Bone marrow (tissue), 2 donors: Measurements from ENCODE around the gene SLC37A4.
"Not testable (repeated sequence)": the region's sequence is repeated elsewhere in the genome, so short reads cannot be mapped to it uniquely, and the experiment has no call there.

Experiments
- DNase-seq, 2 donors: peaks; one replicate each; lab custom pipeline; 2025; lab: John Stamatoyannopoulos, UW

SLC37A4 gene

DNA sequence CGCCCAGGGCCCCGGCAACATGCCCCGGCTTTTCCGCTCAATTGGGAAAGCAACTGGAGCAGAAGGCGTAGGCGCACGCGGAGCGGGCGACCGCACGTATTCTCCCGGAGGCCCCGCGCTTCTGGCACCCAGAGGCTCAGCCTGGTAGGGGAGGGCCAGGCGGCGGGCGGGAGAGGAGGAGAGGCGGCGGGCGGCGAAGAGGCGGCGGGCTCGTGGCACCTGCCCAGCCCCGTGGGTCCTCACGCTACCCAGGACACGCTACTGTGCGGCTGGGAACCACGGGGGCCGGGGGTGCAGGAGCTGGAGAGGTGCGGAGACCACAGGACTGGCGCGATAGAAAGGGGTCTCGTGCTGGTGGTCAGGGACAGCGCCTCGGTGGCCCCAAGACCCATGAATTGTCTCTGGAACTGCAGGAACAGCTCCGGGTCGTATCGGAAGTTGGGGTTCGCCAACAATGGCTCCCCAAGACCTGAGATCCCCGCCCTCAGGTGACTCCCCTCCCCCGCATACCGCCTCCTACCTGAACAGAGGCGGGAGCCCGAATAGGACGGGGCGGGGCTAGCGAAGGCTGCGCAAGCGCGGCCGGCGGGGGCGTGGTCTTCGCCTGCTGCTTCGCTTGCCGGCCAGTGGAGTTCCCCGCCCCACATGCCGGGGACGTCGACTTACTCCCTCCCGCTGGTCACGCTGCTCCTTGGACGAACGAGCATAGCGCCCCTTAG, at the start of gene SLC37A4:
SLC37A4 (minus strand) TSS at position 549 of the 719 bp plus-strand sequence.
- DNase-seq = peak; percentile 80 to 95

DNA sequence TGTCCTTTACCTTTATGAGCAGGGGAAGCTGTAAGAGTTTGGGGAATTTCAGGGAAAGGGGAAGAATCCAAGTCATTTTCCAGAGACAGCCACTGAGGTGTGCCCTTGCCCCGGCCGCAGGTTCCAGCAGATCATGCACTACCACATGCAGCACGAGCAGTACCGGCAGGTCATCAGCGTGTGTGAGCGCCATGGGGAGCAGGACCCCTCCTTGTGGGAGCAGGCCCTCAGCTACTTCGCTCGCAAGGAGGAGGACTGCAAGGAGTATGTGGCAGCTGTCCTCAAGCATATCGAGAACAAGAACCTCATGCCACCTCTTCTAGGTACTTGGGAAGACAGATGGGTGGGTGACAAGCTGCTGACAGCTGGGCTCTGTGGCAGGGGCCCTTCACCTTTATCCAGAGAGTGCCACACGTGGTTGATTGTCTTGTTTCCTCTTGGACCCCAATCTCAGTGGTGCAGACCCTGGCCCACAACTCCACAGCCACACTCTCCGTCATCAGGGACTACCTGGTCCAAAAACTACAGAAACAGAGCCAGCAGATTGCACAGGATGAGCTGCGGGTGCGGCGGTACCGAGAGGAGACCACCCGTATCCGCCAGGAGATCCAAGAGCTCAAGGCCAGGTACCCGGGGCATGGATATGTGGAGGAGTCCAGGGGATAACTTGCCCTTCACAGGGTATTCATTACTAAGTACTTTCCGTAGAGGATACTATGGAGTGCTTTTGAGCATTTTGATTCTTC, 48.2 kb upstream of the SLC37A4 start:
- no peak for DNase-seq

DNA sequence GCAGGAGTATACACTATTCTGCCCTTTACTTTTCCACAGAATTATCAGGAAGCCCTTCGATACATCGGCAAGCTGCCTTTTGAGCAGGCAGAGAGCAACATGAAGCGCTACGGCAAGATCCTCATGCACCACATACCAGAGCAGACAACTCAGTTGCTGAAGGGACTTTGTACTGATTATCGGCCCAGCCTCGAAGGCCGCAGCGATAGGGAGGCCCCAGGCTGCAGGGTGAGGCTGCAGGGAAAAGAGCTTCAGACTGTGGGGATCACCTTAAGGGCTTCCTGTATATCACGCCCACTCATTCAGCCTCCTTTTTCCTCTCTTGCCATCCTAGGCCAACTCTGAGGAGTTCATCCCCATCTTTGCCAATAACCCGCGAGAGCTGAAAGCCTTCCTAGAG, 47.2 kb upstream of the SLC37A4 start:
- DNase-seq = no peak

DNA sequence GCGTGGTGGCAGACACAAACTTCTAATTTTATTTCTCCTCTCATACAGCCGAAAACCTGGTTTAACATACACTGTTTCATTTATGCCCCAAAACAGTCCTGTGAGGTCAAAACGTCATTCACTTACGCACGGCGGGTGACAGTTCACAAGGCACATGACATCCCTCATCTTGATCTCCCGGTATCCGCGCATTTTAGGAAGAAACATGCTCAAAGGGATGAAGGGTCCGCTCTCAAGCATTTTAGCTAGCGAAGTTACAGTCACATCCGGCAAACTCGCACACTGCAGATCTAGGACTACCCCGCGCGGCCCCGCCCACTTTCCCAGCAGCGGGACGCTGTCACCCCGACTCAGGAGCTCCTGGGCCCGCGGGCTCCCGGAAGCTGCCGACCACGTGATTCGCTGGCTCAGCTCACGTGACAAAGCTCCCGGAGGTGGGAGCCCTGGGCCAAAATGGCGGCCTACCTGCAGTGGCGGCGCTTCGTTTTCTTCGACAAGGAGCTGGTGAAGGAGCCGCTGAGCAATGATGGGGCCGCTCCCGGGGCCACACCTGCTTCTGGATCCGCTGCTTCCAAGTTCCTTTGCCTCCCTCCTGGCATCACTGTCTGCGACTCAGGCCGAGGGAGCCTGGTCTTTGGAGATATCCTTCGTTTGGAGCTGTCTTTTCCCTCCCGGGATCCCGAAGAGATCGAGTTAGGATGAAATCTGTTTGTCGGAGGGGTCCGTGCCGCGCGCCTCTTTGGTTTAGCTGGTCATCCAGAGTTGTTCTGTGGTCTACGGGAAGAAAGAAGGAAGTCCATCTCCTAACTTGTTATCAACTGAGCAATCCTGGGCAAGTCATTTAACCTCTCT, 36.9 kb upstream of the SLC37A4 start, which contains the start of gene VPS11:
VPS11 (plus strand) TSS at position 448 of the 852 bp plus-strand sequence; CDS start at position 454, 6 bp downstream.
- DNase-seq = peak; percentile 87 to 98

DNA sequence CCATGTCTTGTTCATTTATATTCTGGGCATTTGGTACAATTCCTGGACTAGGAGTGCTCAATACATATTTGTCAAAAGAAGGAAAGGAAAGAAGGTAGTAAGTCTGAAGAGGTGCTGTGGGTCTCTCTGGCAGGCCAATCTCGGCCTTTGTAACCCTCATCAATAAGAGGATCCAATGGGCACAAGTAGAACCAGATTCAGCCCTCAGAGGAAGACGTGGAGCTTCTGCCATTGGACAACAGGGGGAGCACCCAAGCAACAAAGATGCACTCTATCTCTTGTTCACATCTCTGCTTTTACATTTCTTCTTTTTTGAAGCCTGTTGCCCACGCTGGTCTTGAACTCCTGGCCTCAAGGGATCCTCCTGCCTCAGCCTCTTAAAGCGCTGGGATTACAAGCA, 34.7 kb upstream of the SLC37A4 start:
- DNase-seq = peak in 1 of 2 donors; percentile 22

DNA sequence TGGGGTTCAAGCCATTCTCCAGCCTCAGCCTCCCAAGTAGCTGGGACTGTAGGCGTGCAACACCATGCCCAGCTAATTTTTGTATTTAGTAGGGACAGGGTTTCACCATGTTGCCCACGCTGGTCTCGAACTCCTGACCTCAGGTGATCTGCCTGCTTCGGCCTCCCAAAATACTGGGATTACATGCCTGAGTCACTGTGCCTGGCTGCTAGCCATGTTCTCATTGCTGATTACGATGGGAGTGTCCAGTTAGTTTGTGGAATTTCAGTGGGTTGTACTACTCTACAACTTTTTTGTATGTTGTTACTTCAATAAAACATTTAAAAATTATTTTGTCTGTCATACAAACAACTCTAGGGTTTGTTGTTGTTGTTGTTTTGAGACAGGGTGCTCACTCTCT, 32.1 kb upstream of the SLC37A4 start:
- no peak for DNase-seq

DNA sequence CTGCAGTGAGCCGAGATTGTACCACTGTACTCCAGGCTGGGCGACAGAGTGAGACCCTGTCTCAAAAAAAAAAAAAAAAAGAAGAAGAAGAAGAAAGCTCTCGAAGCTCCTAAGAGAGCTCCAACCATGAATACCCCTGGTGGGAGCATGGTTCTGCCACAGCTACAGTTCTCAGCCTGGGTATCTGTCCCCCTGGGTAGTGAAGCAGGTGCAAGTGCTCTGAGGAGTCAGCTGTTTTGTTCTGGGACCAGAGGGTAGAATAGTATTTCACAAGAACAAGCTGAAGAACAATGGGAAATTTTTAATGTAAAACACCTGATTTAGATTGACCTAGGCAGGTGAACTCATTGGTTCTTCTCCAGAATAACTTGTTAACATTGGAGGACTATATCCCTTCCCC, 30.6 kb upstream of the SLC37A4 start:
- no peak for DNase-seq

DNA sequence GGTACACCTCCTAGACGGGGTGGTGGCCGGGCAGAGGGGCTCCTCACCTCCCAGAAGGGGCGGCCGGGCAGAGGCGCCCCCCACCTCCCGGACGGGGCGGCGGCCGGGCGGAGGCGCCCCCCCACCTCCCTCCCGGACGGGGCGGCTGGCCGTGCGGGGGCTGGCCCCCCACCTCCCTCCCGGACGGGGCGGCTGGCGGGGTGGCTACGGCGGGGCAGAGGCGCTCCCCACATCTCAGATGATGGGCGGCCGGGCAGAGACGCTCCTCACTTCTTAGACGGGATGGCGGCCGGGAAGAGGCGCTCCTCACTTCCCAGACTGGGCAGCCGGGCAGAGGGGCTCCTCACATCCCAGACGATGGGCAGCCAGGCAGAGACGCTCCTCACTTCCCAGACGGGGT, 28.5 kb upstream of the SLC37A4 start:
- not testable (repeated sequence) for DNase-seq

DNA sequence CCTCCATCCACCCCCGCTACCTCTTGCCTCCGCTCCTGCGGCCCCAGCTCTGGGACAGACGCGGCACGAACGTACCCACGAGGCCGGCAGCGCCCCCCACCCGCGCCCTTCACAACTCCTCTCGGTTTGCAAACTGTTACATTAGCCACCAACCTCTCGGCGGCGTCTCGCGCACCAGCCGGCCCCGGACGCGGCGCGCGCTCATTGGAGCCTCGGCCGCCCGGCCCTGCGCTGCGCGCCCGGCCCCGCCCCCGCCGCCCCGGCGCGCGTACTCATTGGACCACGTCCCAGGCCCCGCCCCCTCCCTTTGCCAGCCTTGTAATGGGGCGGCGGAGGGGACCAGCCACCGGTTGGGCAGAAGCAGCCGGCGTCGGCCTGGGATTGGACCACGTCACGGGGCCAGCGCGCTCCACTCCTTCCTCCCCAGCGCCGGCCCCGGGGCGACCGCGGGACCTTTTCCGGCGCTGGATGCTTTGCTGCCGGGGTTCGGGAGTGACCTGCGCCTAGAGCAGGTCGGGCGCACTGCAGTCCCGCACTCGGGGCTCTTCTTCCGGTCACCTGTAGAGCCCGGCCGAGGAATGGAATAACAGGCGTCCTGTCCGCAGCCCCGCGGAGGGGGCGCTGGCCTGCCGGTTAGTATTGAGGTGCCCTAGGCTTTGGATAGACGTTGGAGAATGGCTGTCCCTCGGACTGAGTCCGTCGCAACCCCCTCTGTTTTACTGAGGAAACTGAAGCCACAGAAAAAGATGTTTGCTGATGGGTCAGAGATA, 26.5 kb upstream of the SLC37A4 start, which contains the start of gene HYOU1:
HYOU1 (minus strand) TSS at position 206 of the 770 bp plus-strand sequence. CDS start 1,045 bp downstream, outside the sequence.
- DNase-seq = peak; percentile 87 to 90

DNA sequence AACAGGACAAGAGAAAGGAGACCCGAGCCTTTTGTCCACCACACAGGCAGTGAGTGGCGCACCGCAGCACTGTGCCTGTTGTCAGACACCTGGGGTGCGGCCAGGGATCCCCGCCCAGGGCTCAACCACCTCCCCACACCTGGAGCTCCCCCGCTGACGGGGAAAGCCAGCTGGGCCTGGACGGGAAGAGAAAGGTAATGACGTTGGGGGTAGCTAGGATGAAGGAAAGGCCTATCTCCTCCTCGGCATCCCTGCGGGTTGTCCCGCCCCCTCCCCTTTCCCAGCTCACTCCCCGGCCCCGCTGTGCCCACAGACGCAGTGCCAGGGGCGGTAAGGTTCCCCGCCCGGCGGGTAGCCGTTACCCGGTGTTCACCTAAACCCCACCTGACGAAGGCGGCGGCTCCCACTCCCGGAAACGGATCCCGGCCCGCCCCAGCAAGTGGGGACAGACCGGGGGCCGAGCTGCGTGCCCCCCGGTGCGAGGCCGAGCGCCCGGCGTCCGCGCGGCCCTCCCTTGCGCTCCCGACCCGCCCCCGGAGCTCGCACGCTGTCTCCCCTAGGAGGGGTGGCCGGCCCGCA, 25.8 kb upstream of the SLC37A4 start:
- no peak for DNase-seq

DNA sequence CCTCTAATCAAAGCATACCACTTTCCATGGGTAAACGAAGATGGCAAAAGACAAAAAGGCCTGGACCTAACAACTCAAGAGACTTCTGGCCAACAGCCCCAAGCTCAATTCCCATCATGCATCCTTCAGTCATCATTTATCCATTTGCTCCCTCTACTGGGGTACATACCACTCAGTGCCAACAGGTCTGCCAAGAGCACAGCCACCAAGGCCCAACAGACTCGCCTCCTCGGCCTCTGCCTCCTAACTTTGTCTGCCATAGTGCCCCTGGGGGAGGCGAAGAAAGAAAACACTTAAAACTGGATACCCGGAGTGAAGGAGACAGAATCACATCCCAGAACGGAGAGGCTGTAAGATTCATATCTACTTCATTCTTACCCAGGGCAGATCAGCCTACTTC, 25.2 kb upstream of the SLC37A4 start:
- peak in 1 of 2 donors; percentile 31 for DNase-seq

DNA sequence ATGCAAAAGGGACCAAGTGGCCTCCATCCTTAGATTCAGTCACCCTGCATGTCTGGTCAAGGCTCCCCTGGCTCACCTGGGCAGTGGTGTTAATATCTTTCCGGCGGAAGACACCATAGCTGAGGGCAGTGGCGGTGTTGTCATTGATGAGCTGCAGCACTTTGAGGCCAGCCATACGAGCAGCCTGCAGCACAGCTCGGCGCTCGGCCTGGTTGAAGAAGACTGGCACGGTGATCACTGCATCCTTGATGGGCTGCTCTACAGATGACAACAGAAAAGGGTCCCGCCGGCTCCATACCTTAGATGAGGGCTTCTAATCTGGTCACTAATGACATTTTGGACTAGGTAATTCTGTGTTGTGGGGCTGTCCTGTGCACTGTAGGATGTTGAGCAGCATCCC, 23.7 kb upstream of the SLC37A4 start:
- peak in 1 of 2 donors; percentile 0 for DNase-seq

DNA sequence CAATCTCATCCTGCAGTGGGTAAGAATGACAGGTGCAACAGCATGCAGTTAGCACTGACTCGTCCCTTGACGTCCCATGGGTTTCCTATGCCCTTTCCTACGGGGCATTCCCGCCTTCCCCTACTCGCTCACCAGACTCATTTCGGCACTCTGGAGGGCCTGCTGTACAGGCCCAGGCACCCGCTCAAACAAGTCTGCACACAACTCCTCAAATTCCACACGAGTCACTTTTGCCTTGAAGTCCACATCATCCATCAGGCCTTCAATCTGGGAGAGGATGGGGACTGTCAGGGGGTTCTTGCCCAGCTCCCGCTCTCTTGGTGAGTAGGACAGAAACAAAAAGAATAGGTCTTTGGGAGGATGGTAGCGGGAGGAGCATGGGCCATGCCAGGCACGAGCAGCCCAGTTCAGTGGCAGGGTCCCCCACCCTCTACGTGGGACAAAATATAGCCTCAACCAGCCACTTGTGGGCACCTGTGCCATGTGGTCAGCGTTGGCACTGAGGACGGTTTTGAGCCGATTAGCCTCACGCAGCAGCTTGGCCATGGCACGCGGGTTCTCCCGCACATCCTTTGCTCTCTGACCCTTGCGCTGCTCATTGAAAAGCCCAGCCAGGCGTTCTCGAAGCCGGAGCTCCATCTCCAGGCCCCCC, 21.6 kb upstream of the SLC37A4 start:
- no peak for DNase-seq

DNA sequence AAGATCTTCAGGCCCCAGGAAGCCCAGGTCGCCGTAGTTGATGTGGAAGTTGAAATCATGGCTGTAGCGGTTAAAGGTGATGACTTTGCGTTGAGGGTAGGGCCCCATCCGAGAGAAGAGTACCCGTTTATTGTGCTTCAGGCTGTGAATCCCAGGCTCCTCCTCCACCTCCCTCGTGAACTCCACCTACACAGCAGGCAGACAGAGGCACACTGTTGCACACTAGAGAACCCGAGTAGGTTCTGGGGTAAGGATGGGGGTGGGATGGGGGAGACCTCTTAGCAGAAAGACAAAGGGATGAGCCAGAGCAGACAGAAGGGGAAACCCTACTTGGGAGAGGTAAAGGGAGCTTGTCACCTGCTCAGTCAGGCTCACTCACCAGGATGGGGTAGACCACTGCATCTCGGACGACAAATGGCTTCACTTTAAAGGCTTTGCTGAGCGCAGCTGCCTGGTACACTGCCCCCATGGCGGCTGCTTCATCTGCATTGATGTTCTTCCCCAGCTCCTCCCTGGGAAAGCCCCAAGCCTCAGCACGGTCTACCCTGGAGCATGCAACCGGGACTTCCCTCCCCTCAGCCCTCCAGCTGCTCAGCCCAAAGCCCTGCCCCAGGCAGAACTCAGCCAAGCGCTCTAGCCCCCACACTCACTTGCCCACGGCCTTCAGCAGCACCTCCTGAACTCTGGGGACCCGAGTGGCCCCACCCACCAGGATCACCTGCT, 20.9 kb upstream of the SLC37A4 start:
- no peak for DNase-seq

DNA sequence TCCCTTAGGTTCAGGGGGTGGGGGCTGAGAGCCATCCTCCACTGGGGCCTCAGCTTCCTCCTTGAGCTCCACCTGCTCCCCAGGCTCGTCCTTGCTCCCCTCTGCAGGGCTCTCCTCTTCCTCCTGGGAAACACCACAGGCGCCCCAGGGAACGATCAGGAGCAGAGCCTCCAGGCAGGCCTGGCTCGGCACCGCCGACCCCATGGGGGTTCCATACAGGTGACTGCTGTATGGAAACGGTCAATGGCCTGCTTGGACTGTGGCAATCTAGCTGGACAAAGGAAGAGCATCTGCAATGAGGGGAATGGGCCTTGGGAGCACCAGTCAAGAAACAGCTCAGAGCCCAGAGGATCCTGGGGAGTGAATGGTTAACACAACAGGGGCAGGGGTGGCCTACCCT, 18.4 kb upstream of the SLC37A4 start:
- no peak for DNase-seq

DNA sequence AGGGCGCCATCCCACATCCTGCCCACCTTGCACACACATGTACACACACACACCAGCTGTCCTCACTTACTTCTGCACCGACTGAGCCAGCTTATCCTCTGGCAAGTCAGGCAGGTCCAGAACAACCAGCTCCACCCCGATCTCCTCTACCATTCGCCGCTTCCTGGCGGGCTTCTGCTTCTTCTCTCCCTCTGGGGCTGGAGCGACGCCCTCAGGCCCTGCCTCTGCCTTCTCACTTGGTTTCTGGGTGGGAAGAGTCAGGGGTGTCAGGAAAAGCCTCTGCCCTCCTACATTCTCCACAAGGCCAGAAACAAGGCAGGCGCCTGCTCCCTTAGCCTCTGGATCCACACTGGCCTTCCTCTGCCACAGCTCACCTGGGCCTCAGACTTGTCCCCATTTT, 18.0 kb upstream of the SLC37A4 start:
- DNase-seq = no peak

DNA sequence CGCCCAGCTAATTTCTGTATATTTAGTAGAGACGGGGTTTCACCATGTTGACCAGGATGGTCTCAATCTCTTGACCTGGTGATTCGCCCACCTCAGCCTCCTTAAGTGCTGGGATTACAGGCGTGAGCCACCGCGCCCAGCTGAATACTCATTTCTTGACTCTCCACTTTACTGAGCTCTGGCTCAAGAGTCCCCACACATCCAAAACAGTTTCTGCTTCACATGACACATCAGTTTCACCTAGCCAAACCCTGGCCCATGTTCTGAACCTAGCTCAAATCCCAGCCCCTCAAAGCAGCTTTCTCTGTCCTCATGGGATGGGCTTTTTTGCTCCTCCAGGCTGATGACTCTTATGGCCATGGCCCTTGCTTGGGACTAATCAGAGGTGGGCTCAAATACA, 16.5 kb upstream of the SLC37A4 start:
- DNase-seq = no peak

DNA sequence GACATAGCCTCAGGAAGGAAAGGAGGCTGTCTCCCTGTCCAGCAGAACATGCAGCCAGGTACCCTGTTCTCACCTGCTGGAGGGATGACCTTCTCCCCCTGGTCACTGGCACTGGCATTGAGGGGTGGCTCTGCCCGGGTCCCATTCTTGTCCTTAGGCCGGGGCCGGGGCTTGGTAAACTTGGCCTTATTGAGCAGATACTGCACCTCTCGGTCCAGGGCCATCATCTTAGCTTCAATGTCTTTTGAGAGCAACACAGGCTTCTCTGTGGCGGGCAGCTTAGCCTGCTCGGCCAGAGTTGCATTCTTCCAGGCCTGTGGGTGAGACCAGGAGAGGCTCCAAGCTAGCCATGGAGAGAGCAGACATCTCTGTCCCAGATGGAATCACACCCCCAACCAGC, 15.8 kb upstream of the SLC37A4 start:
- DNase-seq = no peak

DNA sequence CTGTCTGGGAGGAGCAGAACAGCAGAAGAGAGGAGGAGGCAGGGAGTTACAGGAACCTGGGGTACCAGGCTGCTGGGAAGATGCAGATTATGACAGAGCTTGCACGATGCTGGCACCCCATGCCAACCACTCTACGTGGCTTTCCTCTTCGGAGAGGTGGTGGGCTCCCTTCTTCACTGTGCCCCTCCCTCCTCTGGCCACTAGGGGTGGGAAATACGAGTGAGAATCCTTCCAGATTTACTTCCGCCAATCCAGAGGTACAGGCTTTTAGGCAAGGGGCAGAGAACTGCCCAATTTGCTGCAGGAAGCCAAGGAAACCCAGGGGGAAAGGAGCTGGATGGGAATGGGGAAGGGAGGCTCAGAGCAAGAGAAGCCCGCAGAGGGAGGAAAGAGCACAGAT, 14.0 kb upstream of the SLC37A4 start:
- no peak for DNase-seq

DNA sequence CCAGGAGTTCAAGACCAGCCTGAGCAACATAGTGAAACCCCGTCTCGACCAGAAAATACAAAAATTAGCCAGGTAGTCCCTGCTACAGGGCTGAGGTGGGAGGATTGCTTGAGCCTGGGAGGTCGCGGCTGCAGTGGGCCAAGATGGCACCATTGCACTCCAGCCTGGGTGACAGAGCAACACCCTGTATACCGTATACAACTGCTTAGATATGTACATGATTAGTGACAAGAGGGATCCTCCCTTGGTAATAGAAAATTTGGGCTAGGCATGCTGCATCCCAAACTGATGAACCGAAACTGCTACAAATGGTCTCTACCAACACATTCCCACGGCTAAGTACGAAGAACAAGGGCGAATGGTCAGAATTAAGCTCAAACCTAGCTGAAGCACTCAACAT, 12.2 kb upstream of the SLC37A4 start:
- DNase-seq = no peak
